Breast epithelium (tissue), 4 donors: ENCODE data around the gene MMD. TPM values are rescaled to one million over a fixed set of nuclear protein-coding genes. Genes with fewer than 3 reads are reported as not detected.

Experiments used
- DNase-seq, 2 donors: peaks; one replicate each; pipeline ENCODE4 v3.0.0-alpha.2; 2019; ENCODE audit warnings: low spot score in 2 of 2
- H3K27ac ChIP-seq, 2 donors: fragments of 200-600 bp; sonication (generic) in 1 of 2; one replicate each; pipeline ENCODE4 v1.5.1; 2016 to 2019; ENCODE audit warnings: mild to moderate bottlenecking in 1 of 2
- H3K27me3 ChIP-seq, 2 donors: fragments of 200-600 bp; sonication (generic) in 1 of 2; one replicate each; pipeline versions ENCODE4 v1.5.1 to v1.6.0; 2017 to 2019; ENCODE audit warnings: control low read depth in 1 of 2, mild to moderate bottlenecking in 1 of 2
- H3K36me3 ChIP-seq: fragments of 200-600 bp; one replicate; pipeline ENCODE4 v1.5.1; 2019
- H3K4me1 ChIP-seq, 2 donors: fragments of 200-600 bp; sonication (generic); one replicate each; pipeline ENCODE4 v1.5.1; 2016 to 2019; ENCODE audit warnings: control low read depth in 1 of 2
- H3K4me3 ChIP-seq, 3 donors: fragments of 200-600 bp; sonication (generic); 1 replicate in 2 of 3; 2 replicates in 1 of 3; pipeline ENCODE4 v1.5.1; 2016 to 2019; ENCODE audit warnings: mild to moderate bottlenecking in 3 of 3, moderate library complexity in 2 of 3
- H3K9me3 ChIP-seq, 2 donors: fragments of 200-600 bp; sonication (generic) in 1 of 2; one replicate each; pipeline ENCODE4 v1.5.1; 2016 to 2019; ENCODE audit warnings: control low read depth in 1 of 2
- POLR2A ChIP-seq: fragments of 450-650 bp; IDR thresholded peaks from one replicate; pipeline ENCODE4 v1.6.1; 2016; ENCODE audit warnings: antibody characterized with exemption, mild to moderate bottlenecking, moderate library complexity
- POLR2AphosphoS5 ChIP-seq, 3 donors: sonication (generic); formaldehyde crosslinking; IDR thresholded peaks; one replicate each; pipeline ENCODE4 v1.6.1; 2017; ENCODE audit warnings: antibody characterized with exemption in 3 of 3
- intact Hi-C: fragments of 100-400 bp; cut with DNase I; formaldehyde crosslinking; loops from one replicate; pipeline ENCODE4 v1.15.1; 2023; ENCODE audit warnings: low total_unique reads
- total RNA-seq, 3 donors: library from RNA; depleted of rRNA; stranded (reverse); fragments of >200 nt; gene quantifications; one replicate each; pipeline ENCODE4 v1.1.0, GENCODE V29; 2016
- TF ChIP-seq, protein P1 (sequence below), 3 donors: fragments of 450-650 bp; IDR thresholded peaks; one replicate each; pipeline ENCODE4 v1.5.1; 2016 to 2017; ENCODE audit warnings: antibody characterized with exemption in 3 of 3, mild to moderate bottlenecking in 3 of 3, moderate library complexity in 3 of 3

The MMD gene
- total RNA-seq, 3 donors from 2014 or later: 28.0 to 140 (median 34.1) TPM

DNA sequence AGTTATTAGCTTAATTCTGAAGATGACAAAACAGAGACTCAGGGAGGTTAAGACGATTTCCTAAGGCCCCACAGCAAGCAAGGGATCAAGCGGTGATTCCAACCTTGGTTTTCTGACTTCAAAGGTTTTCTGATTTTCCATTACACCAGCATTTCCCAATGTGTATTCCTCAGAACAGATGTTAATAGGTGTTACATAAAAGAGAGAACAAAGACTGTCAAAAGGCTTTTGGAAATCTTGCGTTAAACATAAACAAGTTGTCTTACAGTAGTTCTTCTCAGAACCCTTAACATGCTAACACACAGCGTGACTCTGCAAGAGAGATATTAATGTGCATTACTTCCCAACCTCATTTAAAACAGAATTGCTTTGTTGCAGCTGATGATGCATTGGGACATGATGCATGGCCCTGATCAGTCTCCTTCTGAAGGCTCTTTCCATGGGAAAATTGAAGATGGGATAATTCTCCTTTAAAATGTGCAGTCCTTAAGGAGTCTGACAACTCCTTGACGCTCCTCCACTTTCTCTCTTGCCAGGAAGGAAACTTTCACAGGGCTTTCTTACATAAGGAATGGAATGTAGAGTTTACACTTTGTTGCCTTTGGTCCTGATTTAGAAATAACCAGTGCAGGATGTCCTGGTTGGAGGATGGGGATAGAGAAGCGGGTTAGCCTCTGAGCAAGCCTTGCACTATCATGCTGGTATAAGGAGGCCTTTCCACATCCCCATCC is 21.5 kb upstream of the MMD start:
- no peak for DNase-seq
- intact Hi-C loops: no loop called here
- TF ChIP-seq, protein P1, sequence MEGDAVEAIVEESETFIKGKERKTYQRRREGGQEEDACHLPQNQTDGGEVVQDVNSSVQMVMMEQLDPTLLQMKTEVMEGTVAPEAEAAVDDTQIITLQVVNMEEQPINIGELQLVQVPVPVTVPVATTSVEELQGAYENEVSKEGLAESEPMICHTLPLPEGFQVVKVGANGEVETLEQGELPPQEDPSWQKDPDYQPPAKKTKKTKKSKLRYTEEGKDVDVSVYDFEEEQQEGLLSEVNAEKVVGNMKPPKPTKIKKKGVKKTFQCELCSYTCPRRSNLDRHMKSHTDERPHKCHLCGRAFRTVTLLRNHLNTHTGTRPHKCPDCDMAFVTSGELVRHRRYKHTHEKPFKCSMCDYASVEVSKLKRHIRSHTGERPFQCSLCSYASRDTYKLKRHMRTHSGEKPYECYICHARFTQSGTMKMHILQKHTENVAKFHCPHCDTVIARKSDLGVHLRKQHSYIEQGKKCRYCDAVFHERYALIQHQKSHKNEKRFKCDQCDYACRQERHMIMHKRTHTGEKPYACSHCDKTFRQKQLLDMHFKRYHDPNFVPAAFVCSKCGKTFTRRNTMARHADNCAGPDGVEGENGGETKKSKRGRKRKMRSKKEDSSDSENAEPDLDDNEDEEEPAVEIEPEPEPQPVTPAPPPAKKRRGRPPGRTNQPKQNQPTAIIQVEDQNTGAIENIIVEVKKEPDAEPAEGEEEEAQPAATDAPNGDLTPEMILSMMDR (IDR thresholded peaks at IDR 0.05): no peak
- TF ChIP-seq POLR2AphosphoS5 (IDR thresholded peaks at IDR 0.05): no peak
- no peak for TF ChIP-seq POLR2A
- H3K4me3 ChIP-seq: no peak overlapping the region
- H3K9me3 ChIP-seq: no peaks in the 10 kb centered on the region
- no peaks in the 10 kb centered on the region for H3K4me1 ChIP-seq
- no peak overlapping the region for H3K27ac ChIP-seq
- H3K27me3 ChIP-seq: no peaks in the 10 kb centered on the region
- no peaks in the 10 kb centered on the region for H3K36me3 ChIP-seq

DNA sequence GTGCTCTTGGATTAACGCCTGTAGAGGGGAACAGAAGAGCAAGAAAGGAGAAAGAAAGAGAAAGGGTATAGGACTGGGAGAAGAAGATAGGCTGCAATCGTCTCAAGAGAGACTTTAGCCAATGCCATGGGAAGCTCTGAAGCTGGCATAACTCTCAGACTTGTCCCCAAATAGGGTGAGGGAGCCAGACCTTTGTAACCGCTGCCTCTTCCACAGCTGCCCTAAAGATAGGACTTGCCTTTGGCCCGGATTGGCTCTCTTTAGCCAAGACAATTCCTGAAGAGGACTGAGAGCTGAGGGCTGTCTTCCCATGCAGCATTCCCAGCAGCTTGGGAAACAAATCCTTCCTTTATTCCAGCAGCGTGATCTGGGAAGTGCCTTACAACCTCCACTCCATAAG is 20.8 kb upstream of the MMD start:
- H3K4me3 ChIP-seq: no peak overlapping the region
- no peaks in the 10 kb centered on the region for H3K9me3 ChIP-seq
- no peak for DNase-seq
- TF ChIP-seq POLR2AphosphoS5 (IDR thresholded peaks at IDR 0.05) (no peak), POLR2A (no peak)
- TF ChIP-seq, protein P1 (IDR thresholded peaks at IDR 0.05): no peak
- no peak overlapping the region for H3K27ac ChIP-seq
- H3K4me1 ChIP-seq: no peaks in the 10 kb centered on the region
- no peaks in the 10 kb centered on the region for H3K27me3 ChIP-seq
- intact Hi-C loops: no loop called here
- H3K36me3 ChIP-seq: no peaks in the 10 kb centered on the region

DNA sequence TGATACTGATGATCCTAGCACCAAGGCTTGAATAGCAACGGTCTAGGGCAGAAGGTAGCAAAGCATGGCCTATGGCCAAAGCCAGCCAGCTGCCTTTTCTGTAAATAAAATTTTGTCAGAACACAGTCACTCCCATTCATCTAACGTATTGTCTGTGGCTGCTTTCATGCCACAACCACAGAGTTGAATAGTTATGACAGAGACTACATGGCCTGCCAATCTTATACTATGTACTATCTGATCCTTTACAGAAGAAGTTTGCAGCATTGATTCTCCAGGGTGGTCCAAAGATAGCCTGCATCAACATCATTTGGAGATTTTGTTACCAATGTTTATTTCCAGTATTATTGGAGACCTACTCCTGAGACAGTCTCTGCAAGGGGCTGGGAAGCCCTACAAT is 19.9 kb upstream of the MMD start:
- Histone ChIP-seq H3K27me3 (no peaks in the 10 kb centered on the region), H3K27ac (no peak overlapping the region), H3K9me3 (no peaks in the 10 kb centered on the region), H3K4me3 (no peak overlapping the region), H3K36me3 (no peaks in the 10 kb centered on the region), H3K4me1 (no peaks in the 10 kb centered on the region)
- intact Hi-C loops: no loop called here
- TF ChIP-seq, protein P1 (IDR thresholded peaks at IDR 0.05): no peak
- no peak for TF ChIP-seq POLR2A
- no peak for DNase-seq

DNA sequence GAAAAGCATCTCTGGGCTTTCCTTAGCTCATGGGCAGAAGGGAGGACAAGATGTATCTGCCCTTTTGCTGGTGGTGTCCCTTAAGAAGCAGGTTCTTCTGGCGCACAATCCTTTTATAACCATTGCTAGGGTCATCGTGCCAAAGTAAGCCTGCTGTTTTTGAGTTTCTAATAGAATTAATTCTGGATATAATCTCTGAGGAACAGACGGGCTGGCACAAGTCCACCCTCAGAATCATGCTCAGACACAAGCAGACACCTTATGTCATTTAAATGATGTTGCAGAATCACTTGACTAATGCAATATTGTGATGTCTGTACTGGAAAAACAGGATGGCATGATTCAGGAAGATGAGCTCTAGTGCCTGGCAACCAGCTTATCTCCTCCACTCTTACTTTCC is 18.8 kb upstream of the MMD start:
- TF ChIP-seq POLR2A (no peak), POLR2AphosphoS5 (IDR thresholded peaks at IDR 0.05) (no peak)
- TF ChIP-seq, protein P1 (IDR thresholded peaks at IDR 0.05): no peak
- H3K4me1 ChIP-seq: no peaks in the 10 kb centered on the region
- intact Hi-C loops: no loop called here
- DNase-seq: no peak
- no peaks in the 10 kb centered on the region for H3K27me3 ChIP-seq
- H3K27ac ChIP-seq: no peak overlapping the region
- no peak overlapping the region for H3K4me3 ChIP-seq
- H3K36me3 ChIP-seq: no peaks in the 10 kb centered on the region
- no peaks in the 10 kb centered on the region for H3K9me3 ChIP-seq

DNA sequence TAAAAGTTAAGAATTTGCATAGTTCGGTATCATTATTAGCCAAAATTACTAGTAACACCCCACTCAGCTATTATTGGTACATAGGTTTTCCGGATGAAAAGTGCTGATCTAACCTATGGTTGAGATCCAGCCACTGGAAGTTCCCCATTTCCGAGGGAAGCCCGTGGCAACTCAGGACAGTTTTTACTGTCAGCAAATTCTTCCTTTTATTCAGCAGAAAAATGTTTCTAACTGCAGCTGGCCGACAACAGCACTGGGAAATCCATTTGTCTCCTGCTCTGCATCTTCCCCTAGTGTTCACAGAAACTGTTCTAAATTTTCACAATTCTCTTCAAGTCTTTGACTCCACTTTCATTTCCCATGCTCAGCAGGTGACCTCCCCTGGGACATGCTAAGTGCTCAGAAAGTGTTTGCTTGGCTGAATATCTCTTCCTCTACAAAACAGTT is 15.5 kb upstream of the MMD start:
- DNase-seq: no peak
- Histone ChIP-seq H3K36me3 (no peaks in the 10 kb centered on the region), H3K27ac (no peak overlapping the region), H3K9me3 (no peaks in the 10 kb centered on the region), H3K4me1 (peaks cover 0 to 10% of the 10 kb centered on the region in 2 donors), H3K4me3 (no peak overlapping the region), H3K27me3 (no peaks in the 10 kb centered on the region)
- TF ChIP-seq POLR2AphosphoS5 (IDR thresholded peaks at IDR 0.05) (no peak), POLR2A (no peak)
- TF ChIP-seq, protein P1 (IDR thresholded peaks at IDR 0.05): no peak
- intact Hi-C loops: no loop called here
